Activated CD4-positive, alpha-beta T cell treated with anti-CD3 and anti-CD28 coated beads for 36 hours (primary cell): ENCODE results near the gene L3MBTL2. TPM values are rescaled to one million over a fixed set of nuclear protein-coding genes. Genes with fewer than 3 reads are reported as not detected.

Experiments
- ATAC-seq: fragments of 200-7000 bp; cut with Tn5 transposase; one replicate; pipeline ENCODE4 v1.10.0; 2021; ENCODE audit warnings: mild to moderate bottlenecking, moderate library complexity
- CTCF ChIA-PET: fragments of 350-600 bp; sonication (Branson Sonifier 250); formaldehyde crosslinking; loops from one replicate; lab custom pipeline; 2021; ENCODE audit warnings: antibody characterized with exemption; lab: Charles Lee
- POLR2A ChIA-PET: fragments of 350-600 bp; sonication (Branson Sonifier 250); formaldehyde crosslinking; loops from one replicate; lab custom pipeline; 2021; ENCODE audit warnings: antibody characterized with exemption, inconsistent platforms; lab: Charles Lee
- DNase-seq: peaks from one replicate; pipeline ENCODE4 v3.0.0-alpha.2; 2020
- H3K27ac Mint-ChIP-seq: one replicate; pipeline ENCODE4 v1.8.0; 2021; ENCODE audit warnings: mixed read lengths
- H3K27me3 Mint-ChIP-seq: one replicate; pipeline ENCODE4 v1.8.0; 2021; ENCODE audit warnings: mixed read lengths
- H3K36me3 Mint-ChIP-seq: one replicate; pipeline ENCODE4 v1.8.0; 2021; ENCODE audit warnings: low read depth, mixed read lengths
- H3K4me1 Mint-ChIP-seq: one replicate; pipeline ENCODE4 v1.8.0; 2021; ENCODE audit warnings: mixed read lengths
- H3K4me3 Mint-ChIP-seq: one replicate; pipeline ENCODE4 v1.8.0; 2021; ENCODE audit warnings: mild to moderate bottlenecking, moderate library complexity, mixed read lengths
- H3K9me3 Mint-ChIP-seq: one replicate; pipeline ENCODE4 v1.8.0; 2021; ENCODE audit warnings: low read depth, mixed read lengths
- intact Hi-C, 2 experiments: fragments of 100-400 bp; cut with DNase I in 1 of 2; cut with micrococcal nuclease in 1 of 2; formaldehyde crosslinking; loops; one replicate each; pipeline versions ENCODE4 v1.14.2 to v1.15.1; 2022 to 2024; cut with DNase I, micrococcal nuclease
- total RNA-seq, 2 experiments: library from RNA; stranded (reverse); gene quantifications; one replicate each; pipeline ENCODE4 v1.2.3, GENCODE V29; 2021

L3MBTL2 gene
- total RNA-seq, 2 experiments from 2014 or later: 24.4 to 25.1 TPM

DNA sequence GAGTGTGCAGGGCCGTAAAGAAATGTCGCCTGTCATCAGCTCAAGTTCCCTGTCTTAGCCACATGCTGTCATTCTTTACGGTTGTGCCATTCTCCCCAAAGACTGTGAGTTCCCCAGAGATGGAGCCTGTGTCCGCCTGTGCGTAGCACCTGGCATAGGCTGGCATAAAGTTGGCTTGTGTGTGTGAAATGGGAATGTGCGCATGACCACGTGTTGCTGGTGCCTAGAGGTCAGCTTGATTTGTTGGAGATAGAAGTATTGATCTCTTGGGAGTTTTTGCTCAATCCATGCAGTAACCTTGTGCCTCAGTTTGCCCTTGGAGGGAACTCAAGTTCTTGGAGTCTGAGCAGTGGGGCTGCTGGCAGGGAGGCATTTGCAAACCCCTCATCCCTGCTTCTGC, 26.3 kb downstream of the L3MBTL2 start:
- POLR2A ChIA-PET: no interaction called here

DNA sequence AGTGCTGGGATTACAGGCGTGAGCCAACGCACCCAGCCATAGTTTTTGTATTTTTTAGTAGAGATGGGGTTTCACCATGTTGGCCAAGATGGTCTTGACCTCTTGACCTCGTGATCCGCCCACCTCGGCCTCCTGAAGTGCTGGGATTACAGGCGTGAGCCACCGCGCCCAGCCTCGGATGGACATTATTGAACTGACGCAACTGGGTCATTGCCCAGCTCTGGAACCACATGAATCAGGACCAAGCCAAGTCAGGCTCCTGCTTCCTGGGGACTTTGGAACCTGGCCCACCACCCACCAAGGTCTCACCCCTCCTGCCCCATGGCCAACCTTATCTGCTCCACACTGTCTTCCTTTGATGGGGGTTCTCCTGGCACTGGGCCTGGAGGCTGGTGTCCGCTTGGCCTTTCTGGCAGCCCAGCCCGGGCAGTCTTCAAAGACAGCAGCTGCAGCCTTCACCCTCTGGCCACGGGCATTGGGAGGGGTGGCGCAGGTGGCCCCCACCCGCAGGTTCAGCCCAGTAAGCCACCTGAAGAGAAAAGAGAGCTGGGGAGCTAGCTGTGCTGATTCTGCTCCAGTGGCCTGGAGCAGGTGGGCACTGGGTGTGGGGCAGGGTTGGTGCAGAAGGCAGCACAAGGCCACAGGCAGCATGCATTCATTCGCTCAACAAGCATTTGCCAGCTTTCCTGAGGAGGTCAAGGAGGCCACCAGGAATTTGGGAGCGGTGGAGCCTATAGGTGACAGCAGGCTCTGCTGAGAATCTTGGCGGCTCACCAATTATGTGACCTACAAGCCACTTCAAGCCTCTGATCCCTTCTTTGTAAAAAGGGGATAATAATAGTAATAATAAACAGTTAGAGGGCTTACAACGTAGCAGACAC, 29.9 kb downstream of the L3MBTL2 start:
- intact Hi-C loops: no loop called here
- CTCF ChIA-PET: interaction anchor here (1.3 to 3.9 kb wide), 3 partner anchors 17 to 313 kb away, joined by 3 to 95 read pairs (median 4); no protein-coding TSS in a partner anchor
- peaks cover 7% of the 10 kb centered on the region for H3K4me1 Mint-ChIP-seq
- H3K36me3 Mint-ChIP-seq: peaks cover 2% of the 10 kb centered on the region
- POLR2A ChIA-PET: interaction anchor here (1.0 kb wide), 1 partner anchor 12 kb away, joined by 11 read pairs; no protein-coding TSS in a partner anchor
- no peaks in the 10 kb centered on the region for H3K9me3 Mint-ChIP-seq
- H3K27ac Mint-ChIP-seq: no peak overlapping the region
- no peaks in the 10 kb centered on the region for H3K27me3 Mint-ChIP-seq
- no peak for ATAC-seq
- H3K4me3 Mint-ChIP-seq: no peak overlapping the region
- DNase-seq: no peak

More for the DNA sequence above, 26.3 kb downstream of the L3MBTL2 start:
- DNase-seq: no peak
- CTCF ChIA-PET: no interaction called here
- H3K4me1 Mint-ChIP-seq: no peaks in the 10 kb centered on the region
- H3K4me3 Mint-ChIP-seq: no peak overlapping the region
- no peaks in the 10 kb centered on the region for H3K27me3 Mint-ChIP-seq
- no peak for ATAC-seq
- no peak overlapping the region for H3K27ac Mint-ChIP-seq
- no peaks in the 10 kb centered on the region for H3K9me3 Mint-ChIP-seq
- H3K36me3 Mint-ChIP-seq: peaks cover 13% of the 10 kb centered on the region
- intact Hi-C loops: no loop called here

DNA sequence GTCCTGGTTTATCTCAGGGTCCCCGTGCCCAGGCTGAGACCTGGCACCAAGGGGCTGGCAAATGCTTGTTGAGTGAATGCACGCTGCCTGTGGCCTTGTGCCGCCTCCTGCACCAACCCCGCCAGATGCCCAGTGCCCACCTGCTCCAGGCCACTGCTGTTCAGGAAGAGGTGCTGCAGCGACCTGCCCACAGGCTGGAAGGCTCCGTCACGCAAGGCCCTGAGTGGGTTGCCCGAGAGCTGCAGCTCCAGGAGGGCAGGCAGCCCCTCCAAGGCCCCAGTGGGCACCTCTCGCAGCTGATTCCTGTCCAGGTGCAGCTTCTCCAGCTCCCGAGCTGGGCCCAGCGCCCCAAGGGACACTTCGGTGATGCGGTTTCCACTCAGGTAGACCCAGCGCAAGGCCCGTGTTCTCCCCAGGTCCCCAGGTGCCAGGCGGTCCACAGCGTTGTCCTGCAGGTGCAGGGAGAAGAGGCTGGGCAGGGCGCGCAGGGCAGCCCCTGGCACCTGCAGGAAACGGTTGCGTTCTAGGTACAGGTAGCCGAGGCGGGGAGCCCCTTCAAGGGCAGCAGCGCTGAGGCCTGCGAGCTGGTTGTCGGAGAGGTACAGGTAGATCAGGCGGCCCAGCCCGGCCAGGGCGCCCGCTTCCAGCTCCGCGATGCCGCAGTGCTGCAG, 32.1 kb downstream of the L3MBTL2 start:
- no peaks in the 10 kb centered on the region for H3K27me3 Mint-ChIP-seq
- H3K4me1 Mint-ChIP-seq: peaks cover 7% of the 10 kb centered on the region
- no peaks in the 10 kb centered on the region for H3K9me3 Mint-ChIP-seq
- CTCF ChIA-PET: interaction anchor here (0.6 to 3.9 kb wide), 21 partner anchors 18 to 399 kb away, joined by 3 to 95 read pairs (median 4); partner anchors contain the start of gene RANGAP1
- no peaks in the 10 kb centered on the region for H3K36me3 Mint-ChIP-seq
- H3K27ac Mint-ChIP-seq: no peak overlapping the region
- no peak for DNase-seq
- POLR2A ChIA-PET: interaction anchor here (0.5 to 2.0 kb wide), 8 partner anchors 10 to 314 kb away, joined by 3 to 7 read pairs (median 4); partner anchors contain the start of gene RBX1
- intact Hi-C loops: loop anchor here (1.0 to 2.0 kb wide), 3 partner anchors 286 to 315 kb away; partner anchors contain the start of gene RBX1 (in 1 of the 2)
- no peak for ATAC-seq
- H3K4me3 Mint-ChIP-seq: peak overlapping the region; percentile 51

DNA sequence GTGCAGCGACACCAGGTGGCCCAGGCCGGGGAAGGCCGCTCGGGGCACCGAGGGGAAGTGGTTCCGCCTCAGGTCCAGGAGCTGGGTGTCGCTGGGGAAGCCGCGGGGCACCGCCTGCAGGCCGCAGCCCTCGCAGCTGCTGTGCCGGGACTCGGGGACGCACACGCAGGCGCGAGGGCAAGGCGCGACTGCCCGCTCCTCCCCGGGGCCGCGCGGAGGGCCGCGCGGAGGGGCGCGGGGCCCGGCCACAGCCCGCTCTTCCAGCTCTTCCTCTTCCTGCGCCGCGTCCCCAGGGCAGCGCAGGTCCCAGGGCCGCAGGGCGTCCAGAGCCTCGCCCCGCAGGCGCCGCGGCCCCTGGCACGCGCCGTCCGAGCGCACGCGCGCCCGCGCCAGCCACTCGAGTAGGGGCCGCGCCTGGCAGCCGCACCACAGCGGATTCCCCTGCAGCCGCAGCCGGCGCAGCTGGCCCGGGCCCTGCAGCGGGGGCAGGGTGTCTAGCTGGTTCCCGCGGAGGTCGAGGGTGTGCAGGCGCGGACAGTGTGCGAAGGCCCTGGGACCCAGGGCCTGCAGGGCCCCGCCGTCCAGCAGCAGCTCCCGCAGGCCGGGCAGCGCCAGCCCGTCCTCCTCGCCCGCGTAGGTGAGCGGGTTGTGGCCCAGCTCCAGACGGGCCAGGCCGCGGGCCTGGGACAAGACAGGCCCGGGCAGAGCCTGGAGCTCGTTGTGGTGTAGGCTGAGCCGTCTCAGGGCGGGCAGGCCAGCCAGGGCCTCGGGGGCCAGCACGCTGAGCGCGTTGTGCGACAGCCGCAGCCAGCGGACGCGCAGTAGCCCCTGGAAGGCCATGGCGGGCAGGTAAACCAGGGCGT, 32.8 kb downstream of the L3MBTL2 start:
- H3K27ac Mint-ChIP-seq: no peak overlapping the region
- H3K36me3 Mint-ChIP-seq: no peaks in the 10 kb centered on the region
- intact Hi-C loops: loop anchor here (1.0 to 2.0 kb wide), 3 partner anchors 287 to 316 kb away; partner anchors contain the start of gene RBX1 (in 1 of the 2)
- peak; percentile 91 for DNase-seq
- no peaks in the 10 kb centered on the region for H3K9me3 Mint-ChIP-seq
- CTCF ChIA-PET: interaction anchor here (0.6 to 3.9 kb wide), 21 partner anchors 18 to 400 kb away, joined by 3 to 95 read pairs (median 4); partner anchors contain the start of gene RANGAP1
- ATAC-seq: peak; percentile 98
- H3K4me3 Mint-ChIP-seq: peak overlapping the region; percentile 51
- H3K4me1 Mint-ChIP-seq: peaks cover 7% of the 10 kb centered on the region
- no peaks in the 10 kb centered on the region for H3K27me3 Mint-ChIP-seq
- POLR2A ChIA-PET: interaction anchor here (0.9 to 2.0 kb wide), 7 partner anchors 9 to 315 kb away, joined by 3 to 7 read pairs (median 4); partner anchors contain the start of gene RBX1

DNA sequence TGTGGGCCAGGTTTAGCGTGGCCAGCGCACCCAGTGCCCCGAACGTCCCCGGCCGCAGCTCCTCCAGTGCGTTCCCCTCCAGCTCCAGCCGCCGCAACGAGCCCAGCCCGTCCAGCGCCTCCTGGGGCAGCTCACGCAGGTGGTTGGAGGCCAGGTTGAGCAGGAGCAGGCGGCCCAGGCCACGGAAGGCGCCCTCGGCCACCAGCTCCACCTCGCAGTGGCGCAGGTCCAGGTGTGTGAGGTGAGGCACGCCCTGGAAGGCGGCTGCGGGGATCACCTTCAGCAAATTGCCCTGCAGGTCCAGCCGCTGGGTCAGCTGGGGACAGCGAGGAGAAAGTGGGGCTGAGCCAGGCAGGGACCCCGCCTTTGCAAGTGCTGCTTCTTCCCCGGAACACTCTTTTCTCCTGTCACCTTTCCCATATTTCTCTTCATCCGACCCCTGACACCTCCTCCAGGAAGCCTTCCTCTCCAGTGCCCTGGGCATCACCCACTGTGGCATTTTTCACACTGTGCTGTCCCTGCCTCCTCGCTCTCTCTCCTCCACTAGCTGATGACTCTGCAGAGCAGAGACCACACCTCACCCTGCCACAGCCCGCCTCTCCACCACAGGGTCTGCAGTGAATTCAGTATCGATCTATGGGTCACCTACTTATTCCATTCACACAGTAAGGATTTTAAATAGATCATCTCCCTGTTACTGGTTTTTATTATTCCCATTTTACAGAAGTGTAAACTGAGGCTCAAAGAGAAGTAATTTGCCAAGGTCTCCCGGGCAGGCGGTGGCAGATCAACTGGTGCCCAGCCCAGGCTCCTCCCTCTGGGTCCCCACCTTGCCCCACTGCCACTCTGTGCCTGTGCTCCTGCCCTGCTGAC, 33.7 kb downstream of the L3MBTL2 start:
- CTCF ChIA-PET: interaction anchor here (0.5 to 3.9 kb wide), 10 partner anchors 17 to 557 kb away, joined by 3 to 95 read pairs (median 4); partner anchors contain the start of gene RANGAP1
- H3K9me3 Mint-ChIP-seq: no peaks in the 10 kb centered on the region
- no peak for ATAC-seq

DNA sequence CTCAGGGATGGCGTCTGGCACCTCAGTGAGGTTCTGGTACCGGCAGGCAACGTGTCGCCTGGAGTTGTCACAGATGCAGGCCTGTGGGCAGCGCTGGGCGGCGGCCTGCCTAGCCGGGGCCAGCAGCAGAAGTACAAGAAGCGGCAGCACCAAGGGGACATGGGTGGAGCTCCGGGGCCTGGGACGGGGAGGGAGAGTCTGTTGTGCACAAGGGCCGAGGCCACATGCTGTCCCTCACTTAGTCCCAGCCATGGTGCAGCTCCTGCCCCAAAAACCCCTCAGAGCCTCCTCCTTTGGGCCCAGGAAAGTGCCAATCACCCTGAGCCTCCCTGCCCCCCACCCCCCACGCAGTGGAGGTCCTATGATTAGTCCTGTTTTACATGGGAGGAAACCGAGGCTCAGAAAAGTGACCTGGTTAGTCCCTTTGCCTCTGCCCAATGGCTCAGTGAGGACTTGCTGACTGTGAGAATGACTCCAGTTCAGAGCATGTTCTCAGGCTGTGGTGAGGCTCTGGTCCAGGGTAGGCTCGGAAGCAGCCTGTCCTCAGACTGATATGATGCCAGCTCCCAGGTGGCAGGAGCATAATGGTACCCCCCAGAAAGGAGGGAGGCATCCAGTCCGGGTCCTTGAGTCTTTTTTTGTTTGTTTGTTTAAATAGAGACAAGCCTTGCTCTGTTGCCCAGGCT, 34.5 kb downstream of the L3MBTL2 start:
- no peak for DNase-seq
- H3K4me3 Mint-ChIP-seq: no peak overlapping the region
- H3K27ac Mint-ChIP-seq: no peak overlapping the region
- no peaks in the 10 kb centered on the region for H3K27me3 Mint-ChIP-seq
- H3K36me3 Mint-ChIP-seq: no peaks in the 10 kb centered on the region
- H3K9me3 Mint-ChIP-seq: no peaks in the 10 kb centered on the region
- intact Hi-C loops: no loop called here
- POLR2A ChIA-PET: no interaction called here
- CTCF ChIA-PET: no interaction called here
- no peak for ATAC-seq
- H3K4me1 Mint-ChIP-seq: peaks cover 7% of the 10 kb centered on the region

More for the DNA sequence above, 33.7 kb downstream of the L3MBTL2 start:
- Mint-ChIP-seq H3K27me3 (no peaks in the 10 kb centered on the region), H3K4me1 (peaks cover 7% of the 10 kb centered on the region), H3K4me3 (peak overlapping the region; percentile 41), H3K27ac (no peak overlapping the region), H3K36me3 (no peaks in the 10 kb centered on the region)
- intact Hi-C loops: no loop called here
- POLR2A ChIA-PET: interaction anchor here (1.0 to 2.0 kb wide), 3 partner anchors 9 to 287 kb away, joined by 4 to 7 read pairs (median 4); partner anchors contain the start of gene RBX1
- no peak for DNase-seq

DNA sequence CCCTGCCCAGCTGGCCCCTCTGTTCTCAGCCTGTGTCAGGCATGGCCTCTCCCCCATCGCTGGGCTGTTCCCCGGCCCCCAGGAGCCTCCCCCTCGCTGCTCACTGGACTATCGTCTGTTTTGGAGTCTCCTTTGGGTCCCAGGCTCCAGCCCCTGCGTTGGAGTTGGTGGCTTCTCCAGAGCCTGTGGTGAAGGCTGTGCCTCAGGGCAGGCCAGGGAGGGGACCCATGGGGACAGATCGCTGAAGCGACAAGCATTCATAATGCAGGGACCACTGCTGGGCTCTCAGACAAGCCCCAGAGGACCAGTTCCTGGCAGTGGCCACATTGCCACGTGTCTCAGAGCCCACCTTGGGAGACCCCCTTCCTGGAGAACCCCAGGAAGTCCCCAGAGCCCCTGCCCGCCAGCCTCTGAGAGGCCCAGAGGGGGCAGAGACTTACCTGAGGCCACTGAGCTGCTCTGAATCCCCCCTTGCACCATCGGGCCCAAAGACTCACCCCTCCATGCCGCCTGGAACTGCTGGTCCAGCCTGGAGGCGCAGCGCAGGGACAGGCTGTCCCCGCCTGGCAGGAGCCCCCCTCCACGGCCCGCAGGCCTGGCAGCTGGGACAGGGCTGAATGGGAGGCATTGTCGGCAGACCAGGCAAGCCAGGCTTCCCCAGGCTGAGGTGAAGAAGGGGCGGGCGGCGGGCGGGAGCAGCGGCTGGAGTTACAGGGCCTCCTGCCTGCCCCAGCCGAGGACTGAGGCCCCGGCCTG, 35.4 kb downstream of the L3MBTL2 start, which contains the start of gene CHADL:
Gene CHADL (minus strand): TSS at position 555 of the 756 bp plus-strand sequence. CDS start 50 bp downstream, at position 505.
- Mint-ChIP-seq H3K27me3 (no peaks in the 10 kb centered on the region), H3K4me1 (peaks cover 7% of the 10 kb centered on the region), H3K9me3 (no peaks in the 10 kb centered on the region), H3K4me3 (no peak within 1 kb of the TSS), H3K27ac (no peak within 1 kb of the TSS), H3K36me3 (peaks cover 4% of the 10 kb centered on the region)
- no peak for DNase-seq
- ATAC-seq: no peak
- CTCF ChIA-PET: no interaction called here
- intact Hi-C loops: no loop called here
- POLR2A ChIA-PET: no interaction called here

DNA sequence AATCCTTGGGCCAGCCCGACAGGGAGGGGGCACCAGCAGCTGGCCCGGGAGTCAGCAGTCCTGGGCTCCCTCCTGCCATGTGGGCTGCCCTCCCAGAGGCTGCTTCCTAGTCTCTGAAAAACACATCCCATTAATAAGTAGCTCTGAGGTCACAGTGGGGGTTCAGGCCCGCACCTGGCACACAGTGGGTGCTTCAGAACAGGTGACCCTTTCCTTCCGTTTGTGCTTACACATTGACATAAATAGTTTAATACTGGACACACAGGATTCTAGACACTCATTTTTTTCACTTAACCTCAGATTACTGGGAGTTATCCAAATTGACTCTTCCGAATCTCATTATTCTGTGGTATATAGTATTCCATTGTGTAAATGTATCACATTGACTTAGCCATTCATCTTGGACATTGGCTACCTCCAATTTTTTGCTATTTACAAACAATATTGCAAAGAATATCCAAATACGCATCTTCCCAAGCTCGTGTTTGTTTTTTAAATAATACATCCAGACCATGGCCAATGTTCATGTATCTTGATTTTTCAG, 36.1 kb downstream of the L3MBTL2 start:
- ATAC-seq (no peak), DNase-seq (no peak)
- peaks cover 4% of the 10 kb centered on the region for H3K36me3 Mint-ChIP-seq
- intact Hi-C loops: no loop called here
- CTCF ChIA-PET: no interaction called here
- no peak overlapping the region for H3K27ac Mint-ChIP-seq
- POLR2A ChIA-PET: no interaction called here
- peaks cover 7% of the 10 kb centered on the region for H3K4me1 Mint-ChIP-seq
- H3K9me3 Mint-ChIP-seq: no peaks in the 10 kb centered on the region
- no peaks in the 10 kb centered on the region for H3K27me3 Mint-ChIP-seq
- H3K4me3 Mint-ChIP-seq: no peak overlapping the region
